B cell (primary cell): ENCODE measurements around the gene NIPAL3. TPM values are rescaled to one million over a fixed set of nuclear protein-coding genes. Genes with fewer than 3 reads are reported as not detected.

Source experiments
- ATAC-seq: fragments of 200-7000 bp; cut with Tn5 transposase; one replicate; pipeline ENCODE4 v1.10.0; 2021; ENCODE audit warnings: low read depth, mild to moderate bottlenecking, moderate number of reproducible peaks, moderate library complexity
- CTCF ChIA-PET: fragments of 350-600 bp; sonication (Branson Sonifier 250); formaldehyde crosslinking; loops from one replicate; lab custom pipeline; 2021; ENCODE audit warnings: antibody characterized with exemption, inconsistent platforms; lab: Charles Lee
- POLR2A ChIA-PET: fragments of 350-600 bp; sonication (Branson Sonifier 250); formaldehyde crosslinking; loops from one replicate; lab custom pipeline; 2021; ENCODE audit warnings: antibody characterized with exemption; lab: Charles Lee
- DNase-seq: peaks from one replicate; pipeline ENCODE4 v3.0.0; 2013
- H2AFZ ChIP-seq: 2 replicates; pipeline ENCODE4 v1.6.1; 2012; ENCODE audit warnings: mild to moderate bottlenecking, low read depth, low read length; ENCODE audit not compliant: insufficient read depth, poor library complexity, severe bottlenecking
- H3K27ac ChIP-seq, 2 donors: 1 replicate in 1 of 2; 2 replicates in 1 of 2; pipeline ENCODE4 v1.5.1; 2012 to 2013; ENCODE audit warnings: low read length in 2 of 2, mild to moderate bottlenecking in 2 of 2, moderate library complexity in 1 of 2
- H3K27me3 ChIP-seq, 4 experiments: fragments of 200-600 bp in 1 of 4; sonication (generic) in 1 of 4; replicated peaks in 1 of 4; 1 replicate in 2 of 4; 2 replicates in 2 of 4; pipeline versions ENCODE4 v1.6.1 to v1.7.0; 2013 to 2016; ENCODE audit warnings: low read length in 3 of 4, mild to moderate bottlenecking in 2 of 4, mixed read lengths in 1 of 4, moderate library complexity in 1 of 4; ENCODE audit not compliant: insufficient read depth in 4 of 4, control insufficient read depth in 3 of 4; ENCODE audit errors: control extremely low read depth in 1 of 4
- H3K36me3 ChIP-seq, 2 experiments: replicated peaks in 1 of 2; 1 replicate in 1 of 2; 2 replicates in 1 of 2; pipeline versions ENCODE4 v1.6.1 to v1.7.1; 2013; ENCODE audit warnings: low read length in 1 of 2; ENCODE audit not compliant: insufficient read depth in 2 of 2, control insufficient read depth in 1 of 2; ENCODE audit errors: control extremely low read depth in 1 of 2, extremely low read depth in 1 of 2
- H3K4me1 ChIP-seq, 2 donors: fragments of 200-600 bp in 1 of 2; sonication (generic) in 1 of 2; 1 replicate in 1 of 2; 2 replicates in 1 of 2; pipeline versions ENCODE4 v1.5.1 to v1.6.1; 2013 to 2017; ENCODE audit warnings: low read length in 2 of 2; ENCODE audit not compliant: control insufficient read depth in 2 of 2, insufficient read depth in 2 of 2
- H3K4me2 ChIP-seq: replicated peaks from 2 replicates; pipeline ENCODE3; 2012; ENCODE audit warnings: mild to moderate bottlenecking, low read depth, low read length; ENCODE audit not compliant: poor library complexity, severe bottlenecking
- H3K4me3 ChIP-seq, 5 experiments: fragments of 200-600 bp in 1 of 5; sonication (generic) in 1 of 5; 1 replicate in 3 of 5; 2 replicates in 2 of 5; pipeline versions ENCODE4 v1.5.1 to v1.7.0; 2011 to 2016; ENCODE audit warnings: low read length in 4 of 5, mild to moderate bottlenecking in 4 of 5, low read depth in 2 of 5, control low read depth in 1 of 5, moderate library complexity in 1 of 5; ENCODE audit not compliant: insufficient read depth in 1 of 5; ENCODE audit errors: control extremely low read depth in 1 of 5, extremely low read depth in 1 of 5
- H3K79me2 ChIP-seq: fragments of 200-600 bp; sonication (generic); one replicate; pipeline ENCODE4 v1.6.0; 2016; ENCODE audit warnings: low read length; ENCODE audit not compliant: control insufficient read depth, insufficient read depth
- H3K9ac ChIP-seq: fragments of 200-600 bp; sonication (generic); 2 replicates; pipeline ENCODE4 v1.6.1; 2017; ENCODE audit warnings: mild to moderate bottlenecking, low read length, moderate library complexity
- H3K9me3 ChIP-seq, 3 donors: one replicate each; pipeline versions ENCODE4 v1.6.1 to v1.7.1; 2013; ENCODE audit warnings: low read length in 2 of 3; ENCODE audit not compliant: control insufficient read depth in 2 of 3, insufficient read depth in 1 of 3; ENCODE audit errors: control extremely low read depth in 1 of 3
- H4K20me1 ChIP-seq: 2 replicates; pipeline ENCODE4 v1.6.0; 2012; ENCODE audit warnings: mild to moderate bottlenecking, low read length; ENCODE audit not compliant: insufficient read depth, control insufficient read depth, poor library complexity, severe bottlenecking
- H3K27ac Mint-ChIP-seq: one replicate; pipeline ENCODE4 v1.8.0; 2021; ENCODE audit warnings: mixed read lengths
- H3K27me3 Mint-ChIP-seq: one replicate; pipeline ENCODE4 v1.8.0; 2021; ENCODE audit warnings: mixed read lengths
- H3K4me1 Mint-ChIP-seq: one replicate; pipeline ENCODE4 v1.8.0; 2021; ENCODE audit warnings: mixed read lengths
- H3K4me3 Mint-ChIP-seq: one replicate; pipeline ENCODE4 v1.8.0; 2021; ENCODE audit warnings: mixed read lengths
- H3K9me3 Mint-ChIP-seq: one replicate; pipeline ENCODE4 v1.8.0; 2022; ENCODE audit warnings: mixed read lengths; ENCODE audit not compliant: insufficient read depth
- CTCF ChIP-seq: fragments of 200-600 bp; IDR thresholded peaks from one replicate; pipeline ENCODE4 v1.8.0; 2022; ENCODE audit warnings: antibody characterized with exemption, mild to moderate bottlenecking
- EZH2 ChIP-seq: IDR thresholded peaks from 2 replicates; pipeline ENCODE4 v1.6.1; 2012; ENCODE audit warnings: borderline replicate concordance, low read depth, mild to moderate bottlenecking, moderate library complexity, low read length; ENCODE audit not compliant: insufficient read depth, poor library complexity, severe bottlenecking
- WGBS: methylation state at CpG from one replicate; pipeline ENCODE4 v1.1.5; 2013; ENCODE audit warnings: missing lambda C conversion rate; ENCODE audit not compliant: insufficient coverage; 5-methylcytosine and 5-hydroxymethylcytosine counted together
- intact Hi-C: fragments of 100-400 bp; cut with micrococcal nuclease; formaldehyde crosslinking; loops from one replicate; pipeline ENCODE4 v1.10.0; 2022
- polyA plus RNA-seq: library from polyadenylated mRNA; depleted of rRNA; stranded (reverse); fragments of >200 nt; gene quantifications from 2 replicates; pipeline ENCODE4 v1.2.3, GENCODE V29; 2012
- total RNA-seq, 2 donors: library from RNA; stranded (reverse); fragments of 120-200 nt in 1 of 2; gene quantifications; 1 replicate in 1 of 2; 2 replicates in 1 of 2; pipeline versions ENCODE4 v1.2.3 to v1.2.4, GENCODE V29; 2013 to 2022

Gene NIPAL3
- total and polyA plus RNA-seq, 2 donors (not counting 1 experiment from before 2014, with no cell fraction given), result 23.8 to 31.6 TPM

DNA sequence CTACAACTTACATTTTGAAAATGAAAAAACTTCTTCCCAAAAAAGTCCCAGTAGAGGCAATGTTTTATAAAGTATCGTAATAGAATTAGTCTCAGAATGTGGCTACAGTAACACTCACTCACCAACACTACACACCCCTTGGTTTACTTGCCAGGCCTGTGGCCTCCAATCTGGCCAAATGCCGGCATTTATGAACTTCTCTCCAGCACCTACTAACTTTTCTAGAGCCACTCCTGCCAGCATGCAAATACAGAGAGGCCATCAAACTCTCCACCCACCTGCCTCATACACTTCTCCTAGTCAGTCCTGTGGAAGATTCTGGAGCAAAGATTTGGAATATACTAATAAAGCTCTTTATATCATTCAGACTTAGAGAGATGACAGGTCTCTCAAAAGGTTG lies 34.3 kb upstream of the NIPAL3 start:
- 100% methylated on average over 1 of the region's 2 CpGs for WGBS
- H3K27ac Mint-ChIP-seq, result no peak overlapping the region

GRCh38 chr1:24382165-24382577 lies 33.4 kb upstream of the NIPAL3 start:
- no peak for ATAC-seq
- Mint-ChIP-seq H3K27ac (no peak overlapping the region), H3K27me3 (no peaks in the 10 kb centered on the region), H3K4me3 (no peak overlapping the region), H3K4me1 (peaks cover 28% of the 10 kb centered on the region), H3K9me3 (no peaks in the 10 kb centered on the region)
- Histone ChIP-seq H3K27ac (no peak overlapping the region), H3K79me2 (no peaks in the 10 kb centered on the region), H3K9me3 (no peaks in the 10 kb centered on the region), H3K4me2 (no peak overlapping the region), H4K20me1 (no peaks in the 10 kb centered on the region), H3K27me3 (no peaks in the 10 kb centered on the region), H3K36me3 (peaks cover 3 to 10% of the 10 kb centered on the region in 2 experiments), H3K4me3 (no peak overlapping the region), H2AFZ (no peak overlapping the region), H3K4me1 (peaks cover 12 to 29% of the 10 kb centered on the region in 2 donors), H3K9ac (no peak overlapping the region)
- intact Hi-C loops, result no loop called here
- no peak for DNase-seq
- TF ChIP-seq EZH2 (no peak), CTCF (no peak)
- ChIA-PET POLR2A (interaction anchor here (1.3 kb wide), 1 partner anchor 8 kb away, joined by 4 read pairs; no protein-coding TSS in a partner anchor), CTCF (interaction anchor here (0.7 to 8.0 kb wide), 4 partner anchors 9 to 232 kb away, joined by 3 to 98 read pairs (median 17); no protein-coding TSS in a partner anchor)
- 94% methylated on average over 6 of the region's 8 CpGs for WGBS

More for the DNA sequence above, 34.3 kb upstream of the NIPAL3 start:
- Mint-ChIP-seq H3K9me3 (no peaks in the 10 kb centered on the region), H3K4me1 (peaks cover 24% of the 10 kb centered on the region), H3K4me3 (no peak overlapping the region), H3K27me3 (no peaks in the 10 kb centered on the region)
- H3K27me3 ChIP-seq, result no peaks in the 10 kb centered on the region
- intact Hi-C loops, result no loop called here
- no peaks in the 10 kb centered on the region for H4K20me1 ChIP-seq
- H3K27ac ChIP-seq, result no peak overlapping the region
- H3K36me3 ChIP-seq, result peaks cover 3 to 10% of the 10 kb centered on the region in 2 experiments
- no peak overlapping the region for H2AFZ ChIP-seq
- CTCF ChIA-PET, result interaction anchor here (1.3 to 5.8 kb wide), 3 partner anchors 11 to 183 kb away, joined by 4 to 31 read pairs (median 5); no protein-coding TSS in a partner anchor
- no peak overlapping the region for H3K9ac ChIP-seq
- H3K4me2 ChIP-seq, result no peak overlapping the region
- no peak for ATAC-seq
- H3K9me3 ChIP-seq, result no peaks in the 10 kb centered on the region
- POLR2A ChIA-PET, result no interaction called here
- H3K4me1 ChIP-seq, result peaks cover 12 to 26% of the 10 kb centered on the region in 2 donors
- TF ChIP-seq CTCF, result no peak
- TF ChIP-seq EZH2, result no peak
- no peak overlapping the region for H3K4me3 ChIP-seq
- no peaks in the 10 kb centered on the region for H3K79me2 ChIP-seq
- DNase-seq, result no peak
